Hematopoietic multipotent progenitor cell treated with erythropoietin and hydrocortisone succinate and interleukin-3 and kit ligand, for 15 days (in vitro differentiated cells): ENCODE data around the gene NXF1.
"Not testable (repeated sequence)": the region's sequence is repeated elsewhere in the genome, so short reads cannot be mapped to it uniquely, and the experiment has no call there.

Experiments
- DNase-seq: peaks from one replicate; pipeline ENCODE4 v3.0.0-alpha.2; 2015; ENCODE audit warnings: low spot score

NXF1 gene

GRCh38 chr11:62787005-62787759 is 18.1 kb downstream of the NXF1 start, which contains the start of gene TMEM179B:
TMEM179B (plus strand) TSS chr11:62787402; CDS start chr11:62787432, 30 bp downstream.
- peak; percentile 99 for DNase-seq

- peak; percentile 91 for DNase-seq
Observed at GRCh38 chr11:62786318-62787004, 18.8 kb downstream of the NXF1 start.

- peak; percentile 61 for DNase-seq
Observed at GRCh38 chr11:62782753-62783152, 22.5 kb downstream of the NXF1 start.

- no peak for DNase-seq
Observed at GRCh38 chr11:62778441-62778840, 26.8 kb downstream of the NXF1 start.

GRCh38 chr11:62777389-62777788 is 27.9 kb downstream of the NXF1 start:
- DNase-seq: no peak

GRCh38 chr11:62775646-62776045 is 29.6 kb downstream of the NXF1 start:
- no peak for DNase-seq

GRCh38 chr11:62774407-62774806 is 30.8 kb downstream of the NXF1 start:
- DNase-seq: no peak

GRCh38 chr11:62771144-62772021 is 33.9 kb downstream of the NXF1 start, which contains the start of gene TAF6L:
TAF6L (plus strand) TSS chr11:62771396; CDS start chr11:62775784, 4,388 bp downstream.
- peak; percentile 93 for DNase-seq

GRCh38 chr11:62770778-62771143 is 34.5 kb downstream of the NXF1 start:
- DNase-seq: no peak

- not testable (repeated sequence) for DNase-seq
Observed at GRCh38 chr11:62760867-62761227, 44.4 kb downstream of the NXF1 start.

- no peak for DNase-seq
Observed at GRCh38 chr11:62757846-62758788, 47.1 kb downstream of the NXF1 start.

- DNase-seq: no peak
Observed at GRCh38 chr11:62755086-62755615, 50.1 kb downstream of the NXF1 start.

- DNase-seq: peak; percentile 99
Observed at GRCh38 chr11:62753736-62754603, 51.3 kb downstream of the NXF1 start, which contains the start of gene ZBTB3. ZBTB3 (minus strand) TSS chr11:62754160; CDS start chr11:62753664, 496 bp downstream.

- DNase-seq: no peak
Observed at GRCh38 chr11:62752994-62753735, 52.1 kb downstream of the NXF1 start.

- no peak for DNase-seq
Observed at GRCh38 chr11:62752177-62752785, 53.0 kb downstream of the NXF1 start.

GRCh38 chr11:62749931-62750330 is 55.3 kb downstream of the NXF1 start:
- DNase-seq: not testable (repeated sequence)

GRCh38 chr11:62747475-62748160 is 57.6 kb downstream of the NXF1 start:
- DNase-seq: no peak
